Measurements from ENCODE around the gene TRPM6. TPM values are rescaled to one million over a fixed set of nuclear protein-coding genes. Genes with fewer than 3 reads are reported as not detected.
"Not testable (repeated sequence)": the region's sequence is repeated elsewhere in the genome, so short reads cannot be mapped to it uniquely, and the experiment has no call there.

TRPM6 gene
- total and polyA plus RNA-seq, 8 donors: under 0.01 to 18.8 (median 2.3) TPM; not detected in 2

- Histone ChIP-seq H3K27ac (no peak overlapping the region), H3K9me3 (no peaks in the 10 kb centered on the region), H3K27me3 (no peaks in the 10 kb centered on the region), H3K4me1 (no peaks in the 10 kb centered on the region), H3K36me3 (no peaks in the 10 kb centered on the region), H3K4me3 (no peak overlapping the region)
- intact Hi-C loops (cut with DNase I; ENCODE audit: low total_unique reads): no loop called here
- DNase-seq: no peak
- TF ChIP-seq POLR2A (IDR thresholded peaks at IDR 0.05) (no peak), EP300 (IDR thresholded peaks at IDR 0.05) (no peak), POLR2AphosphoS5 (IDR thresholded peaks at IDR 0.05) (no peak)
- TF ChIP-seq, protein P1, sequence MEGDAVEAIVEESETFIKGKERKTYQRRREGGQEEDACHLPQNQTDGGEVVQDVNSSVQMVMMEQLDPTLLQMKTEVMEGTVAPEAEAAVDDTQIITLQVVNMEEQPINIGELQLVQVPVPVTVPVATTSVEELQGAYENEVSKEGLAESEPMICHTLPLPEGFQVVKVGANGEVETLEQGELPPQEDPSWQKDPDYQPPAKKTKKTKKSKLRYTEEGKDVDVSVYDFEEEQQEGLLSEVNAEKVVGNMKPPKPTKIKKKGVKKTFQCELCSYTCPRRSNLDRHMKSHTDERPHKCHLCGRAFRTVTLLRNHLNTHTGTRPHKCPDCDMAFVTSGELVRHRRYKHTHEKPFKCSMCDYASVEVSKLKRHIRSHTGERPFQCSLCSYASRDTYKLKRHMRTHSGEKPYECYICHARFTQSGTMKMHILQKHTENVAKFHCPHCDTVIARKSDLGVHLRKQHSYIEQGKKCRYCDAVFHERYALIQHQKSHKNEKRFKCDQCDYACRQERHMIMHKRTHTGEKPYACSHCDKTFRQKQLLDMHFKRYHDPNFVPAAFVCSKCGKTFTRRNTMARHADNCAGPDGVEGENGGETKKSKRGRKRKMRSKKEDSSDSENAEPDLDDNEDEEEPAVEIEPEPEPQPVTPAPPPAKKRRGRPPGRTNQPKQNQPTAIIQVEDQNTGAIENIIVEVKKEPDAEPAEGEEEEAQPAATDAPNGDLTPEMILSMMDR (IDR thresholded peaks at IDR 0.05): no peak
- WGBS, 5 donors: 77 to 79% (median 79%) methylated on average over 3 of the region's 3 CpGs
These were observed 33.4 kb upstream of the TRPM6 start for GRCh38 chr9:74920944-74921626.

DNA sequence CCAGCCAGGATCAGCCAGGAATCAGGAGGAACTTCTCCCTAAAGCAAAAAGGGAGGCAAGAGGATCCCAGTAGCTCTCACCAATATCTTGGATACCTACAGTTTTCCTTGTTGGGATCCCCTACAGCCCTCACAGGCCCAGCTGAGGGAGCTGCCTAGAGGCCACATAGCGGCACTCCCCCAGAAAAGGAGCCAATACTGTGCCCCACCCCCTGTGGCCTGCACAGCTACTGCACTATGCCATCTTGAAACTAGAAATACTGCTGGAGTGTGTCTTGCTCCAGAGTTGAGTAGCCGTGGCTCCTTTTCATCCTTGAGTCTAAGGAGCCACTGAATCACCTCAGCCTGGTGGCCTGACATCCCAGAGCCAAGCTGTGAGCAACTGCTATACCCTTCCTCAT lies 22.3 kb upstream of the TRPM6 start:
- H3K4me1 ChIP-seq: no peaks in the 10 kb centered on the region
- H3K4me3 ChIP-seq: no peak overlapping the region
- peaks cover 0 to 15% (median 8%) of the 10 kb centered on the region in 4 donors for H3K9me3 ChIP-seq
- intact Hi-C loops (cut with DNase I; ENCODE audit: low total_unique reads): no loop called here
- no peak overlapping the region for H3K27ac ChIP-seq
- 87 to 100% (median 94%) methylated on average over 2 of the region's 2 CpGs for WGBS, 5 donors
- no peak for DNase-seq
- H3K27me3 ChIP-seq: peaks cover 0 to 9% (median 0%) of the 10 kb centered on the region in 3 donors
- no peak for TF ChIP-seq POLR2AphosphoS5 (IDR thresholded peaks at IDR 0.05)
- no peak for TF ChIP-seq POLR2A (IDR thresholded peaks at IDR 0.05)
- H3K36me3 ChIP-seq: no peaks in the 10 kb centered on the region

GRCh38 chr9:74908665-74909064 lies 20.9 kb upstream of the TRPM6 start:
- no peak for DNase-seq
- Histone ChIP-seq H3K27ac (no peak overlapping the region), H3K4me3 (no peak overlapping the region), H3K36me3 (no peaks in the 10 kb centered on the region), H3K27me3 (peaks cover 0 to 9% (median 0%) of the 10 kb centered on the region in 3 donors), H3K9me3 (peaks cover 0 to 15% (median 8%) of the 10 kb centered on the region in 4 donors), H3K4me1 (no peaks in the 10 kb centered on the region)
- WGBS, 5 donors: 63 to 83% (median 72%) methylated on average over 4 of the region's 4 CpGs
- no peak for TF ChIP-seq POLR2A (IDR thresholded peaks at IDR 0.05)
- TF ChIP-seq, protein P1 (IDR thresholded peaks at IDR 0.05): no peak
- no peak for TF ChIP-seq POLR2AphosphoS5 (IDR thresholded peaks at IDR 0.05)
- no peak for TF ChIP-seq EP300 (IDR thresholded peaks at IDR 0.05)
- intact Hi-C loops (cut with DNase I; ENCODE audit: low total_unique reads): no loop called here

DNA sequence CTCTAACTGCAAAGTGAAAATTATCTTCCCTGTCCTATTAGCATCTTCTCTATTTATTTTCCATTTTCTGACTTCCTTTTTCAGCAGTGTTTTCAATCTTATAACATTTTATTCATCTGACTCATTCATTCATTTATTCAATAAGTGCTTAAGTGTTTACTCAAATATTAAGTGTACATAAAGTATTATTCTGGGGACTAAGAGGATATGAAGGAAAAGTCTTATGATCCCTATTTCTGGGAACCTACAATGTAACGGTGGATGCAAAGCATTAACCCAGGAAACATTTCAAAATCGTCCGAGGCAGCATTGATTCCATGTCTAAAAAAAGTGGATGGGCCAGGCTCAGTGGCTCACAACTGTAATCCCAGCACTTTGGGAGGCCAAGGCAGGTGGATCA lies 19.4 kb upstream of the TRPM6 start:
- H3K27me3 ChIP-seq: peaks cover 0 to 9% (median 0%) of the 10 kb centered on the region in 3 donors
- WGBS, 5 donors: 73 to 79% (median 77%) methylated on average over 3 of the region's 3 CpGs
- intact Hi-C loops (cut with DNase I; ENCODE audit: low total_unique reads): no loop called here
- peaks cover 0 to 8% (median 3%) of the 10 kb centered on the region in 4 donors for H3K9me3 ChIP-seq
- DNase-seq: no peak
- no peaks in the 10 kb centered on the region for H3K36me3 ChIP-seq
- no peak overlapping the region for H3K4me3 ChIP-seq
- no peaks in the 10 kb centered on the region for H3K4me1 ChIP-seq
- TF ChIP-seq EP300 (IDR thresholded peaks at IDR 0.05): no peak
- TF ChIP-seq, protein P1 (IDR thresholded peaks at IDR 0.05): no peak
- TF ChIP-seq POLR2AphosphoS5 (IDR thresholded peaks at IDR 0.05): no peak
- no peak for TF ChIP-seq POLR2A (IDR thresholded peaks at IDR 0.05)
- no peak overlapping the region for H3K27ac ChIP-seq

- H3K9me3 ChIP-seq: no peaks in the 10 kb centered on the region
- no peak for DNase-seq
- H3K4me1 ChIP-seq: no peaks in the 10 kb centered on the region
- peaks cover 0 to 5% (median 0%) of the 10 kb centered on the region in 3 donors for H3K27me3 ChIP-seq
- H3K4me3 ChIP-seq: no peak overlapping the region
- H3K36me3 ChIP-seq: no peaks in the 10 kb centered on the region
- intact Hi-C loops (cut with DNase I; ENCODE audit: low total_unique reads): no loop called here
- H3K27ac ChIP-seq: no peak overlapping the region
- no peak for TF ChIP-seq POLR2A (IDR thresholded peaks at IDR 0.05)
- TF ChIP-seq, protein P1 (IDR thresholded peaks at IDR 0.05): no peak
- no peak for TF ChIP-seq EP300 (IDR thresholded peaks at IDR 0.05)
- no peak for TF ChIP-seq POLR2AphosphoS5 (IDR thresholded peaks at IDR 0.05)
These were observed 13.3 kb upstream of the TRPM6 start for GRCh38 chr9:74901001-74901400.

GRCh38 chr9:74888449-74888848 lies 728 bp upstream of the TRPM6 start:
- H3K36me3 ChIP-seq; H3K27me3 ChIP-seq; DNase-seq; H3K27ac ChIP-seq; H3K9me3 ChIP-seq; H3K4me3 ChIP-seq; intact Hi-C loops (cut with DNase I; ENCODE audit: low total_unique reads): not testable (repeated sequence)
- 86 to 97% (median 91%) methylated on average over 3 of the region's 3 CpGs for WGBS, 5 donors
- H3K4me1 ChIP-seq: peaks cover 5 to 20% (median 15%) of the 10 kb centered on the region in 4 donors

All from stomach (tissue), 9 donors.